GM18511 (cell line): ENCODE results near the gene LAPTM4A.
"Not testable (repeated sequence)": the region's sequence is repeated elsewhere in the genome, so short reads cannot be mapped to it uniquely, and the experiment has no call there.

Source experiments
- ATAC-seq: cut with Tn5 transposase; IDR thresholded peaks from one replicate; pipeline ENCODE4 v1.9.1; 2021; ENCODE audit warnings: mild to moderate bottlenecking, moderate library complexity; ENCODE audit not compliant: unreplicated experiment

Gene LAPTM4A

GRCh38 chr2:20077411-20077940 lies 26.0 kb upstream of the LAPTM4A start:
- ATAC-seq: no peak

GRCh38 chr2:20076757-20077156 lies 25.3 kb upstream of the LAPTM4A start:
- ATAC-seq: no peak

GRCh38 chr2:20074901-20075300 lies 23.5 kb upstream of the LAPTM4A start:
- no peak for ATAC-seq

DNA sequence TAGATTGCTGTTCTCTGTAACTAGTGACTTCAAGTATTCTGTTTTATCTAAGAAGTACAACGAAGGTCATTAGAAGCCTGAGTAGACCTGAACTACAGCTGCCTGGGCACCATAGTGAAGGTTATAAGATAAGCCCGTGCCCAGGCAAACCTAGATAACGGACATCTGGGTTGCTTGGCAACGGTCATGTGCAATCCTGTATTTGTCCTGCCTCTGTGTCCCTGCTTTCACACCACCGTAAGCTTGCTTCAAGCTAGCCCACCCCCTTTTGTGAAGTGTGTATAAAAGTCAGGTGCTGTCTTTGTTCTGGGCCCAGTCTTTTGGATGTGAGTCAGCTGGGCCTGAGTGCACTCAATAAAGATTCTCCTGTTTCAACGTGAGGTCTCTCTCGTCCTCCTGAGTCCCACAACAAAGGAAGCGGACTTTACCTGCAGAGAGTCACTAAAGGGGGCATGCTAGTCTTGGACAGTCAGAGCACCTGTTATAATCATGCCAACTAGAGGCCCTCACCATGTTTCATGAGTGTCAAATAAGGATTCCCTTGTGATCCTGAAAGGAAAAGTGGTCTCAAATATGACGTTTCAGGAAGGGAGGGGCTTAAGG lies 22.7 kb upstream of the LAPTM4A start:
- ATAC-seq: not testable (repeated sequence)

- no peak for ATAC-seq
Observed at GRCh38 chr2:20073460-20073859, 22.0 kb upstream of the LAPTM4A start.

DNA sequence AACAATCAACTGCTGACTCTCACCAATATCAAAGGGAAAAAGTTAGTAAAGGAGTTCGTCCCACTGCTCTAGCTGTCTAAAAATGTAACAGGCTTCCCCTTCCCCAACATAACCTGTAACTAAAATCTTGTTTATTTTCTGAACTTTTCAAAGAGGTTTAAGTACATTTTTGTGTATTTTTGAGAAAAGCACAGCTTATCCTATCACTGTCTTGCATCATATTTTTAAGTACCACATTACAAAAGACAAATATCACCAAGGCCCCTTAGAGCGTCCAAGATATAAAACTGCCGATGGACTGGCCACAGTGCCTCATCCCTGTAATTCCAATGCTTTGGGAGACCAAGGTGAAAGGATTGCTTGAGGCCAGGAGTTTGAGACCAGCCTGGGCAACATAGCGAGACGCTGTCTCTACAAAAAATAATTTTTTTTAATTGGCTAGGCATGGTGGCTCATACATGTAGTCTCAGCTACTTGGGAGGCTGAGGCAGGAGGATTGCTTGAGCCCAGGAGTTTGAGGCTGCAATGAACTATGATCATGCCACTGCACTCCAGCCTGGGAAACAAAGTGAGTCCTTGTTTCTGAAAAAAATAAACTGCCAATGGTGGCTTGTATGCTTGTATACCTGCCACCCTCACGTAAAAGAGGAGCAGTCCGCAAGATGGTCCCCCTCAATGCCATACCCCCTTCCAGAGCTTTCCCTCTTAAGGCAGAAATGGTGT lies 21.2 kb upstream of the LAPTM4A start:
- no peak for ATAC-seq

- ATAC-seq: no peak
Observed at GRCh38 chr2:20071397-20072383, 20.3 kb upstream of the LAPTM4A start.

GRCh38 chr2:20069756-20070155 lies 18.3 kb upstream of the LAPTM4A start:
- ATAC-seq: no peak

GRCh38 chr2:20067992-20068584 lies 16.7 kb upstream of the LAPTM4A start:
- ATAC-seq: no peak

DNA sequence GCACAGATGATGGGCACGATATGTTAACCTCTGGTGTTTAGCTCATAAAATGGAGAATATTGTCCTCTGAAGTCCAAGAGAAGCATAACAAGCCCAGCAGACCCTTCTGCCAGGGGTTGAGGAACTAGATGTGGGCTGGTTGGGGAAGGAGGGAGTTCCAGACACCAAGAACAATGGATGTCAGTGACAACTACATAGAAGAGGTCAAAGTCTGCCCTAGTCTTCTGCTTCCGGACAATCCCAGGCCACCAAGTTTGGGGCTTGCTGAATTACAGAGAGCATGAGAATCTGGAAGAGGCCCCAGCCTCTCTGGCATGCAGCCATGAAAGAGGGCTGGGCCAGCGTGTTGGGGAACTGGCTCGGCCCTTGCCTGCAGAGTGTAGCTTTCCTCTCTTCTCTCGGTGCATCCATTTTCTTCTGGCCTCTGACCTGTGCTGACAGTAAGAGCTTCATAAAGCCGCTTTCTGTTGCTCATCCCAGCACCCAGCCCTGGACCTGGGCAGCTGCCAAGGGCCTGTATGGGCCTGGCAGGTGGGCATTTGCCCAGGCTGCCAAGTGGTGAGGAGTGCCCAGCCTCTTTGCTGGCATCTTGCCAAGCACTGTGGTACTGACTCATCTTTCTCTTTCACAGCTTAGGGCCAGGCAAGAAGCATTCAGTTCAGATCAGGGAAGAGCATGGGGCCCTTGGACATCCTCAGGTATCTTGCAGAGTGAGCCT lies 14.6 kb upstream of the LAPTM4A start:
- ATAC-seq: peak; percentile 72

DNA sequence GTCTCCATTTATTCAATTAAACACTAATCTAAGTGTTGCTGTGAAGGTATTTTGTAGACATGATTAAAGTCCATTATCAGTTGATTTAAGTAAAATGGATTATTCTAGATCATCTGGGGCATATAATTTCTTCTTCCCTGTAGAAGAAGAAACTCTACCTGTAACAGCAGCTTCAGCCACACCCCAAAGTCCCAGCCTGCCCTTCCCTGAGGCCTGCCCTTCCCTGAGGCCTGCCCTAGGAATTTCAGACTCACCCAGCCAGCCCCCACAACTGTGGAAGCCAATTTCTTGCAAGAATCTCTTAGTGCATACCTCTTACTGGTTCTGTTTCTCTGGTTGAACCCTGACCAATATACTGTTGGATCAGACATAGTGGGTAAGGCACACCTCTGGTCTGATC lies 13.4 kb upstream of the LAPTM4A start:
- no peak for ATAC-seq

DNA sequence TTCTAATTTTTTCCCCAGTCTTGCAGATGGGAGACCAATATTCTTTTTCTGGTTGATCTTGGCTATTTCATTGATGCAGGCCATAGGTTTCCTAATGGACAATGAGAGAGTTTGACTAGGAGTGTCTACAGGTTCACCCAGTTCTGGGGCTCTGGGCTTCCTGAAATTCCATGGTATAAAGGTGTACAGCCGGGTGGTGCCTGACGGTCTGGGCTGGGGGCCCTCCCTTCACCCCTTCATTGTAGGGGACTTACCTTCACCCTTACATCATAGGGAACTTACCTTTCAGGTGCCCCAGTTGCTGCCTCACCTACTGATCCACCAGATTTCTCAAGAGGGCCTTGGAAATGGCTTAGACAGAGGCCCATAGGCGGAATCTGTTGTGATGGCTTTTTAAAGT lies 13.0 kb upstream of the LAPTM4A start:
- ATAC-seq: no peak

GRCh38 chr2:20062615-20063545 lies 11.5 kb upstream of the LAPTM4A start:
- ATAC-seq: no peak

DNA sequence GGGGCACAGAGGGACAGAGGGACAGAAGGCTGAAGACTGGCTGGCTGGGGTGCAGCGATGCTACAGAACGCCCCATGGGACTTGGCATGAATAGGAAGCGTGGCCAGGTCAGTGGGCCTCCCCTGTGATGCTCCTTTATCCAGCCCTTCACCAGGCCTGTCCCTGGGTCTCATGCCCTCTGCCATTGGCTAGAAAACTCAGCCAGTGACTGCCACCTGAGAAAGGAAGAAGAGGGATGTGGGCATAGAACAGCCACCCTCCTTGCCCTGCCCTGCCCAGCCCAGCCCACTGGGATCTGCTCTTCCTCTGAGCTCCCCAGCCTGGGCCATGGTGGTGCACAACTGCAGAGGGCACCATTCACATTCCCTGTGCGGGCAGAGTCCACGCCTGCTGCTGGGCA lies 10.5 kb upstream of the LAPTM4A start:
- no peak for ATAC-seq

DNA sequence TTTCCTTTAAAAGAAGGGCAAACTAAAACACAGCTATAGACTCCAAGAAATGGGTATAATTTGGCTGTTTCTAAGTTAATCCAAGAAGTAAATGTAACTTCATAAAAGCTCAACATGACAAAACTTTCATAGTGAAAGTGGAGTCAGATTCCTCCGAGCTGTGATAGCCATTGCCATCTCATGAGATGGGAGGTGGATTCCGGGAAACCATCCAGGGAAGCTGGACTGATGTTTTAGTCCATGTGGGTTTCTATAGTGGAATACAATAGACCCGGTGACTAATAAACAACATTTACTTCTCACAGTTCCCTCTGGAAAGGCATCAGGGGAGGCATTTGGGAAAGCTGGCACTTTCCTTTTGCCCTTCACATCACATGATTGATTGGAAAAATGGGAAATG lies 10.0 kb upstream of the LAPTM4A start:
- ATAC-seq: no peak

- no peak for ATAC-seq
Observed at GRCh38 chr2:20060106-20060505, 8.7 kb upstream of the LAPTM4A start.

GRCh38 chr2:20057268-20057667 lies 5.8 kb upstream of the LAPTM4A start:
- no peak for ATAC-seq

- ATAC-seq: no peak
Observed at GRCh38 chr2:20054931-20055330, 3.5 kb upstream of the LAPTM4A start.

GRCh38 chr2:20054119-20054518 lies 2.7 kb upstream of the LAPTM4A start:
- ATAC-seq: no peak
